H9 (cell line): ENCODE results near the gene CYB561D1. TPM values are rescaled to one million over a fixed set of nuclear protein-coding genes. Genes with fewer than 3 reads are reported as not detected.

ENCODE experiments used
- DNase-seq: peaks from one replicate; pipeline ENCODE4 v3.0.0-alpha.2; 2017
- H2AFZ ChIP-seq: one replicate; pipeline ENCODE4 v1.6.1; 2013; ENCODE audit warnings: mild to moderate bottlenecking, low read length, control low read depth, moderate library complexity
- H2AK5ac ChIP-seq: 2 replicates; pipeline ENCODE4 v1.6.1; 2013; ENCODE audit warnings: low read length, control low read depth, mixed read lengths; ENCODE audit not compliant: insufficient read length
- H2BK120ac ChIP-seq: one replicate; pipeline ENCODE4 v1.6.1; 2013; ENCODE audit warnings: low read depth, mild to moderate bottlenecking, low read length, control low read depth, inconsistent platforms; ENCODE audit not compliant: poor library complexity, severe bottlenecking
- H2BK12ac ChIP-seq: 2 replicates; pipeline ENCODE4 v1.6.1; 2013; ENCODE audit warnings: low read length, control low read depth, mixed read lengths, low read depth; ENCODE audit not compliant: insufficient read length
- H2BK15ac ChIP-seq: 2 replicates; pipeline ENCODE4 v1.6.1; 2013; ENCODE audit warnings: low read depth, low read length, control low read depth
- H2BK20ac ChIP-seq: one replicate; pipeline ENCODE4 v1.6.1; 2013; ENCODE audit warnings: low read depth, mild to moderate bottlenecking, low read length, control low read depth, inconsistent platforms; ENCODE audit not compliant: poor library complexity, severe bottlenecking
- H2BK5ac ChIP-seq: 2 replicates; pipeline ENCODE4 v1.6.1; 2013; ENCODE audit warnings: low read length, control low read depth, mixed read lengths; ENCODE audit not compliant: insufficient read length
- H3K14ac ChIP-seq: 2 replicates; pipeline ENCODE4 v1.6.1; 2013; ENCODE audit warnings: low read length, control low read depth; ENCODE audit not compliant: insufficient read depth
- H3K18ac ChIP-seq: 2 replicates; pipeline ENCODE4 v1.6.1; 2013; ENCODE audit warnings: low read depth, mild to moderate bottlenecking, mixed read lengths, low read length, control low read depth; ENCODE audit not compliant: insufficient read length
- H3K23ac ChIP-seq: 2 replicates; pipeline ENCODE4 v1.6.1; 2013; ENCODE audit warnings: low read length, control low read depth, mixed read lengths, low read depth; ENCODE audit not compliant: insufficient read length
- H3K23me2 ChIP-seq: 2 replicates; pipeline ENCODE4 v1.6.1; 2013; ENCODE audit warnings: low read depth, mild to moderate bottlenecking, mixed read lengths, low read length, control low read depth; ENCODE audit not compliant: insufficient read length, poor library complexity, severe bottlenecking
- H3K27ac ChIP-seq: 2 replicates; pipeline ENCODE4 v1.5.1; 2013; ENCODE audit warnings: low read length, control low read depth, mixed read lengths, low read depth; ENCODE audit not compliant: insufficient read length
- H3K27me3 ChIP-seq: 2 replicates; pipeline ENCODE4 v1.6.1; 2013; ENCODE audit warnings: low read length, control low read depth, inconsistent platforms; ENCODE audit not compliant: insufficient read depth
- H3K4ac ChIP-seq: 2 replicates; pipeline ENCODE4 v1.6.1; 2013; ENCODE audit warnings: low read depth, mild to moderate bottlenecking, control low read depth, inconsistent platforms, low read length, moderate library complexity
- H3K4me1 ChIP-seq: 2 replicates; pipeline ENCODE4 v1.6.1; 2013; ENCODE audit warnings: low read length, control low read depth, inconsistent platforms; ENCODE audit not compliant: insufficient read depth
- H3K4me2 ChIP-seq: 2 replicates; pipeline ENCODE4 v1.6.1; 2013; ENCODE audit warnings: low read length, control low read depth, mixed read lengths; ENCODE audit not compliant: insufficient read length, insufficient read depth
- H3K56ac ChIP-seq: 2 replicates; pipeline ENCODE4 v1.6.1; 2013; ENCODE audit warnings: low read depth, mild to moderate bottlenecking, mixed read lengths, low read length, control low read depth; ENCODE audit not compliant: insufficient read length
- H3K79me1 ChIP-seq: 2 replicates; pipeline ENCODE4 v1.6.1; 2013; ENCODE audit warnings: low read depth, mild to moderate bottlenecking, moderate library complexity, low read length, control low read depth, inconsistent platforms; ENCODE audit not compliant: insufficient read depth, poor library complexity, severe bottlenecking
- H3K79me2 ChIP-seq: 2 replicates; pipeline ENCODE4 v1.6.1; 2013; ENCODE audit warnings: low read length, control low read depth, inconsistent platforms; ENCODE audit not compliant: insufficient read depth
- H3K9ac ChIP-seq: 2 replicates; pipeline ENCODE4 v1.6.1; 2013; ENCODE audit warnings: low read length, control low read depth, mixed read lengths; ENCODE audit not compliant: insufficient read length; ENCODE audit errors: extremely low read depth
- H3K9me3 ChIP-seq: one replicate; pipeline ENCODE4 v1.6.1; 2013; ENCODE audit warnings: low read depth, low read length, inconsistent platforms; ENCODE audit not compliant: control insufficient read depth
- H3T11ph ChIP-seq: one replicate; pipeline ENCODE4 v1.6.1; 2013; ENCODE audit warnings: mild to moderate bottlenecking, low read length, control low read depth, inconsistent platforms
- H4K20me1 ChIP-seq: one replicate; pipeline ENCODE4 v1.6.1; 2013; ENCODE audit not compliant: control insufficient read depth, insufficient read length, insufficient read depth
- H4K5ac ChIP-seq: 2 replicates; pipeline ENCODE4 v1.6.1; 2013; ENCODE audit warnings: low read depth, mild to moderate bottlenecking, mixed read lengths, low read length, control low read depth; ENCODE audit not compliant: insufficient read length
- H4K8ac ChIP-seq: replicated peaks from 2 replicates; pipeline ENCODE4 v1.6.1; 2013; ENCODE audit warnings: low read length, control low read depth, mixed read lengths, low read depth; ENCODE audit not compliant: insufficient read length
- H4K91ac ChIP-seq: 2 replicates; pipeline ENCODE4 v1.6.1; 2013; ENCODE audit warnings: low read depth, mild to moderate bottlenecking, moderate library complexity, mixed read lengths, low read length, control low read depth; ENCODE audit not compliant: insufficient read length
- H3K27ac Mint-ChIP-seq, 3 experiments: 2 replicates in 2 of 3; 3 replicates in 1 of 3; pipeline ENCODE4 v1.8.0; 2020 to 2021; ENCODE audit warnings: mixed read lengths in 3 of 3, mild to moderate bottlenecking in 1 of 3, moderate library complexity in 1 of 3
- H3K27me3 Mint-ChIP-seq: 2 replicates; pipeline ENCODE4 v1.8.0; 2021; ENCODE audit warnings: low read depth, mild to moderate bottlenecking, moderate library complexity, mixed read lengths
- H3K36me3 Mint-ChIP-seq, 3 experiments: 2 replicates in 2 of 3; 3 replicates in 1 of 3; pipeline ENCODE4 v1.8.0; 2020 to 2021; ENCODE audit warnings: low read depth in 3 of 3, mixed read lengths in 3 of 3; ENCODE audit not compliant: insufficient read depth in 1 of 3
- H3K4me1 Mint-ChIP-seq, 2 experiments: 2 replicates each; pipeline ENCODE4 v1.8.0; 2020; ENCODE audit warnings: mixed read lengths in 2 of 2
- H3K4me3 Mint-ChIP-seq, 2 experiments: 2 replicates in 1 of 2; 3 replicates in 1 of 2; pipeline ENCODE4 v1.8.0; 2020 to 2021; ENCODE audit warnings: mild to moderate bottlenecking in 2 of 2, mixed read lengths in 2 of 2, moderate library complexity in 1 of 2
- H3K9me3 Mint-ChIP-seq, 2 experiments: 2 replicates in 1 of 2; 3 replicates in 1 of 2; pipeline ENCODE4 v1.8.0; 2020; ENCODE audit warnings: mild to moderate bottlenecking in 2 of 2, mixed read lengths in 2 of 2, moderate library complexity in 1 of 2
- WGBS: extraction: QIAGEN DNeasy Blood & Tissue Kit; methylation state at CpG from one replicate; pipeline ENCODE4 v1.1.7; 2013; ENCODE audit warnings: missing lambda C conversion rate, low lambda C conversion rate, mixed read lengths; ENCODE audit not compliant: insufficient read length; ENCODE audit errors: extremely low coverage; 5-methylcytosine and 5-hydroxymethylcytosine counted together
- total RNA-seq: library from RNA; stranded (reverse); gene quantifications from 2 replicates; pipeline ENCODE4 v1.2.1, GENCODE V29; 2021
- TF ChIP-seq, protein P1 (sequence below): fragments of 200-600 bp; sonication (generic); conservative IDR thresholded peaks from 3 replicates; pipeline ENCODE4 v1.8.0; 2021; ENCODE audit warnings: antibody characterized with exemption, mild to moderate bottlenecking

The CYB561D1 gene
- total RNA-seq, 1 experiment from 2014 or later = 6.5 TPM

- H2BK5ac ChIP-seq = no peak overlapping the region
- no peak overlapping the region for H3K4me2 ChIP-seq
- H2BK15ac ChIP-seq = no peak overlapping the region
- no peak overlapping the region for H2BK20ac ChIP-seq
- no peak overlapping the region for H4K91ac ChIP-seq
- no peaks in the 10 kb centered on the region for H3K79me1 ChIP-seq
- H2AK5ac ChIP-seq = no peak overlapping the region
- no peak overlapping the region for H4K8ac ChIP-seq
- H3K79me2 ChIP-seq = no peaks in the 10 kb centered on the region
- Mint-ChIP-seq H3K4me3 (no peak overlapping the region), H3K4me1 (peaks cover 4 to 8% of the 10 kb centered on the region in 2 experiments), H3K27ac (no peak overlapping the region), H3K36me3 (no peaks in the 10 kb centered on the region), H3K27me3 (peaks cover 15% of the 10 kb centered on the region), H3K9me3 (no peaks in the 10 kb centered on the region; a peak in 1 of 5 replicates)
- no peak for DNase-seq
- no CpG with 5 or more reads among the region's 16 CpGs for WGBS
- no peak overlapping the region for H4K5ac ChIP-seq
- H4K20me1 ChIP-seq = no peaks in the 10 kb centered on the region
- H3K56ac ChIP-seq = no peak overlapping the region
- no peak overlapping the region for H3K4ac ChIP-seq
- no peak overlapping the region for H3K27ac ChIP-seq
- no peaks in the 10 kb centered on the region for H3K9me3 ChIP-seq
- no peak overlapping the region for H3K9ac ChIP-seq
- peaks cover 4% of the 10 kb centered on the region for H3K23me2 ChIP-seq
- H2BK12ac ChIP-seq = no peak overlapping the region
- H3K18ac ChIP-seq = no peak overlapping the region
- H3K23ac ChIP-seq = no peak overlapping the region
- TF ChIP-seq, protein P1, sequence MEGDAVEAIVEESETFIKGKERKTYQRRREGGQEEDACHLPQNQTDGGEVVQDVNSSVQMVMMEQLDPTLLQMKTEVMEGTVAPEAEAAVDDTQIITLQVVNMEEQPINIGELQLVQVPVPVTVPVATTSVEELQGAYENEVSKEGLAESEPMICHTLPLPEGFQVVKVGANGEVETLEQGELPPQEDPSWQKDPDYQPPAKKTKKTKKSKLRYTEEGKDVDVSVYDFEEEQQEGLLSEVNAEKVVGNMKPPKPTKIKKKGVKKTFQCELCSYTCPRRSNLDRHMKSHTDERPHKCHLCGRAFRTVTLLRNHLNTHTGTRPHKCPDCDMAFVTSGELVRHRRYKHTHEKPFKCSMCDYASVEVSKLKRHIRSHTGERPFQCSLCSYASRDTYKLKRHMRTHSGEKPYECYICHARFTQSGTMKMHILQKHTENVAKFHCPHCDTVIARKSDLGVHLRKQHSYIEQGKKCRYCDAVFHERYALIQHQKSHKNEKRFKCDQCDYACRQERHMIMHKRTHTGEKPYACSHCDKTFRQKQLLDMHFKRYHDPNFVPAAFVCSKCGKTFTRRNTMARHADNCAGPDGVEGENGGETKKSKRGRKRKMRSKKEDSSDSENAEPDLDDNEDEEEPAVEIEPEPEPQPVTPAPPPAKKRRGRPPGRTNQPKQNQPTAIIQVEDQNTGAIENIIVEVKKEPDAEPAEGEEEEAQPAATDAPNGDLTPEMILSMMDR = no peak
- H3K4me1 ChIP-seq = no peaks in the 10 kb centered on the region
- no peak overlapping the region for H3T11ph ChIP-seq
- no peak overlapping the region for H3K14ac ChIP-seq
- no peak overlapping the region for H2AFZ ChIP-seq
- no peaks in the 10 kb centered on the region for H3K27me3 ChIP-seq
- no peak overlapping the region for H2BK120ac ChIP-seq
Observed at GRCh38 chr1:109531826-109532364, 38.0 kb downstream of the CYB561D1 start.
